SU-DHL-6 (cell line): ENCODE results near the gene IGFBP6.

Experiments
- EZH2phosphoT487 ChIP-seq: fragments of 200-600 bp; sonication (generic), shearing (Covaris generic); conservative IDR thresholded peaks from 2 replicates; pipeline ENCODE4 v1.6.1; 2018; ENCODE audit warnings: mild to moderate bottlenecking, antibody characterized with exemption, low read length, moderate library complexity, mixed read lengths
- TF ChIP-seq, protein P1 (sequence below): fragments of 200-600 bp; sonication (generic); IDR thresholded peaks from one replicate; pipeline ENCODE4 v1.5.1; 2017; ENCODE audit warnings: antibody characterized with exemption, mild to moderate bottlenecking, low read length, moderate library complexity; ENCODE audit not compliant: insufficient read depth, poor library complexity, severe bottlenecking

DNA sequence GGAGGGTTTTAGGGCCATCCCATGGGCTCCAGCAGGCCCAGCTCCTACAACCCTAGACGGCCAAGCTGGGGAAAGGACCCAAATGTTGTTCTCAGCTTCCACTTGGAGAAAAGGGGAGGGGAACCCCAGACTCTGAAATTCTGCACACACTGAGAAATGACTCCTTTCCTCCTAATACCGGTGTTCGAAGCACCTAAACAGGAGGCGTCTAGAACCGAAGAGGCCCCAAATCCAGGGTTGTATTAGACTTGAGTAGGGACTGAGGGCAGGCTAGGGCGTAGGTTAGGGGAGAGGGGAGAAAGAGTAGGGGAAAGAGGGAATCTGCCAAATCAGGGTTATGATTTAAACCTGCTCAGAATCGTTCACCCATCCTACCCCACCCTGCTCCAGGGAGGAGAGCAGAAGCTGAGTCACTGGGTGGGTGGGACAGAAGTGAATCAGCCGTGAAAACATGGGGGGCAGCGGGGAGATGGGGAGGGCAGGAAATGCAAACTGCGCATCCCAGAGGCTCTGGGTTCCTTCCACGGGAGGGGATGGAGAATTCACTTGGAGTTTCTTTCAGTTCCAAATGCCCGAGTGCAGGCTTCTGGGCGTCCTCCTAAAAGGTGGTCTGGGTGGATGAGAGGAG, 1.0 kb downstream of the IGFBP6 start:
- TF ChIP-seq, protein P1, sequence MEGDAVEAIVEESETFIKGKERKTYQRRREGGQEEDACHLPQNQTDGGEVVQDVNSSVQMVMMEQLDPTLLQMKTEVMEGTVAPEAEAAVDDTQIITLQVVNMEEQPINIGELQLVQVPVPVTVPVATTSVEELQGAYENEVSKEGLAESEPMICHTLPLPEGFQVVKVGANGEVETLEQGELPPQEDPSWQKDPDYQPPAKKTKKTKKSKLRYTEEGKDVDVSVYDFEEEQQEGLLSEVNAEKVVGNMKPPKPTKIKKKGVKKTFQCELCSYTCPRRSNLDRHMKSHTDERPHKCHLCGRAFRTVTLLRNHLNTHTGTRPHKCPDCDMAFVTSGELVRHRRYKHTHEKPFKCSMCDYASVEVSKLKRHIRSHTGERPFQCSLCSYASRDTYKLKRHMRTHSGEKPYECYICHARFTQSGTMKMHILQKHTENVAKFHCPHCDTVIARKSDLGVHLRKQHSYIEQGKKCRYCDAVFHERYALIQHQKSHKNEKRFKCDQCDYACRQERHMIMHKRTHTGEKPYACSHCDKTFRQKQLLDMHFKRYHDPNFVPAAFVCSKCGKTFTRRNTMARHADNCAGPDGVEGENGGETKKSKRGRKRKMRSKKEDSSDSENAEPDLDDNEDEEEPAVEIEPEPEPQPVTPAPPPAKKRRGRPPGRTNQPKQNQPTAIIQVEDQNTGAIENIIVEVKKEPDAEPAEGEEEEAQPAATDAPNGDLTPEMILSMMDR, result no peak
- TF ChIP-seq EZH2phosphoT487, result no peak
